LNCAP (cell line): ENCODE measurements around the gene TNNT3.

Experiments
- TF ChIP-seq, protein P1 (sequence below): fragments of 450-650 bp; IDR thresholded peaks from 2 replicates; pipeline ENCODE4 v1.5.1; 2017; ENCODE audit warnings: mild to moderate bottlenecking

TNNT3 gene

DNA sequence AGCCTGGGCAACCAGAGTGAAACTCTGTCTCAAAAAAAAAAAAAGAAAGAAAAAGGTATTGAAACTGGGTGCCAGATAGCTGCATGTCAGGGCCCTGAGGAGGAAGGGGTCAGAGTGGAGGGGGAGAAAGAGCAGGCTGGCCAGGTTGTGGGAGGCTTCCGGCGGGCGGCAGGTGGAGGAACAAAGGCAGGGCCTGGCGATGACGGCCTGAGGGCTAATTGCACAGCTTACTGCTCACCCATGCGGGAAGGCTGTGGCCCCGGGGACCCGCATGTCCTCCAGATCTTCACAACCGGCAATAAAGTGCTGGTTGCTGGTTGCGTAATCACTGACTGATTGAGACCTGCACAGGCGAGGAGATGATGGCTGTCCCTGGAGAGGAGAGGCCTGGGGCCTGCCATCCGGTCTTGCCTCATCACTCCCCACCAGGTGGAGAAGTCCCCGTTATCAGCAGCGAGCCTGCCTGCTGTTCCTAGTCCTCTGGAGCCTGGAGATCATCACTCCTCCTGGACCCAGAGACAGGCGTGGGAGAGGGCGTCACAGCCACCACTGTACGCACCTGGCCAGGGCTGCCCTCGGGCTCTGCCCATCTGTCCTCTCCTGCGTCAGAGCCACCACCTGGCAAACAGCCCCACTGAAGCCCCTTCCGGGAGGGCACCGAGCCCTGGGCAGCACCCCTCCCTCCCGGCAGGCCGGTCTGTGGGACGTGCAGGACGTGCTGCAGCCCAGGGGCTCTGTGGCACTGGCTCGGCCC is 59.4 kb downstream of the TNNT3 start:
- TF ChIP-seq, protein P1, sequence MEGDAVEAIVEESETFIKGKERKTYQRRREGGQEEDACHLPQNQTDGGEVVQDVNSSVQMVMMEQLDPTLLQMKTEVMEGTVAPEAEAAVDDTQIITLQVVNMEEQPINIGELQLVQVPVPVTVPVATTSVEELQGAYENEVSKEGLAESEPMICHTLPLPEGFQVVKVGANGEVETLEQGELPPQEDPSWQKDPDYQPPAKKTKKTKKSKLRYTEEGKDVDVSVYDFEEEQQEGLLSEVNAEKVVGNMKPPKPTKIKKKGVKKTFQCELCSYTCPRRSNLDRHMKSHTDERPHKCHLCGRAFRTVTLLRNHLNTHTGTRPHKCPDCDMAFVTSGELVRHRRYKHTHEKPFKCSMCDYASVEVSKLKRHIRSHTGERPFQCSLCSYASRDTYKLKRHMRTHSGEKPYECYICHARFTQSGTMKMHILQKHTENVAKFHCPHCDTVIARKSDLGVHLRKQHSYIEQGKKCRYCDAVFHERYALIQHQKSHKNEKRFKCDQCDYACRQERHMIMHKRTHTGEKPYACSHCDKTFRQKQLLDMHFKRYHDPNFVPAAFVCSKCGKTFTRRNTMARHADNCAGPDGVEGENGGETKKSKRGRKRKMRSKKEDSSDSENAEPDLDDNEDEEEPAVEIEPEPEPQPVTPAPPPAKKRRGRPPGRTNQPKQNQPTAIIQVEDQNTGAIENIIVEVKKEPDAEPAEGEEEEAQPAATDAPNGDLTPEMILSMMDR: no peak

DNA sequence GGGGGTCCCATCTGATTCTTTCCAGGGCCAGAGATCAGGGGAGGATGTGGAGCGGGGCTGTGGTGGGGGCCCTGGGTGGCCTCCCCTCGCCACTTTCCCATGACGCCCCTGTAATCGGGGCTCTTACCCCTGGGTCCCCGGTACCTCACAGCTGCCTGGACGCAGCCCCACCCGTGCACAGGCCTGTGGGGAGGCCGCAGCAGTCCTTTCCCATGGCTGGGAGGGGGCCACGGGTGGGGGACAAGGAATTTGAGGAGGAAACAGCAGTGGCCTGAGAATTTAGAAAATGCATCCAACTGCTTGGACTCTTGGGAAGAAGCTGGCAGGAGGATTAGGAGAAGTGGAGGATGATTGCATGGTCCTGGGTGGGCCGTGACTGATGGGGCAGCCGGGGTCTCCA is 60.1 kb downstream of the TNNT3 start:
- TF ChIP-seq, protein P1: no peak

DNA sequence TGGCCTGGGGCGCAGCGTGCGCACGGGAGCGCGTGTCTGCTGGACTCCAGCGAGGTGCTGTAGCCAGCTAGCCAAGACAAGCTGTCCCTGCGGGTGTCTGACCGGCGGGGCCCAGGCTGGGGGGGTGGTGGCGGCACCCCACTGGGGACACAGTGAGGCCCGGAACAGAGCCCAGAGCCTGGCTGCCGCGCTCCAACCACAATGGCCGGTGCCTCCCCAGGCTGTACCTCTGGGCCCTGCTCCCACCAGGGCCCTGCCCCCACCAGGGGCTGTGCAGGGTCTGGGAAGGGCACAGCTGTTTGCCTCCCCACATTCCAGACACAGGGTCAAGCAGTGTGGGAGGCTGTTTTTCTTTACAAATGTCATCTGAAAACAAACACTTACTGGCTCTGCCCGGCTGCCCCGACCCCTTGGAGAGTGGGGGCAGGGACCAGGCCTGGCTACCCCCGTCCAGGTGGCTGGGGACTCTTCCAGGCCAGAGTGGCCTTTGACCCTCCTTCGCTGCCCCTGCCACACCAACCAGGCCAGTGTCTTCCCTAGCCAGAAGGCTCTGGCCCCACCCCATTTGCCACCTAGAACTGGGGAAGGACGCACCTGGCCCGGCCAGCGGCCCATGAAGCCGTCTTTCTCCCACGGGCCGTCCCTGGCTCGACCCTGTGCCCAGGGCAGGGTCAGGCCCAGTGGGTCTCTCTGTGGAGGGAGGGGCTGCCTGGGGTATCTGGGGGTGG is 63.5 kb downstream of the TNNT3 start:
- TF ChIP-seq, protein P1: no peak

DNA sequence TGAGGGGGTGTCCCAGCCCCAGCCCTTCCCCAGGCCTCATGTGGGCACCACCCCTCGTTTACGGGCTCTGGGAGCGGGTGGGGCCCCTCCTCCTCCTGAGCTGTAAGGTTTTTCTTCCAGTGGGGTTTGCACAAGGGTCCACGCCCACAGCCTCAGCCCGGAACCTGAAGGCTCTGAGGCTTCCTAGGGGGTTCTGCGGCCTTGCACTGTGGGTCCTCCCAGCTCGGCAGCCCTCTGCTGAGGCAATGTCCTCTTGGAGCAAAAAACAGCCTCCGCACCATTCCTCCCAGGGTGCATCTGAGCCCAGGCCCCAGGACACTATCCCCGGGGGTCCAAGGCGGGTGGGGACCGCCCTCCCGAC is 64.1 kb downstream of the TNNT3 start:
- TF ChIP-seq, protein P1: no peak

DNA sequence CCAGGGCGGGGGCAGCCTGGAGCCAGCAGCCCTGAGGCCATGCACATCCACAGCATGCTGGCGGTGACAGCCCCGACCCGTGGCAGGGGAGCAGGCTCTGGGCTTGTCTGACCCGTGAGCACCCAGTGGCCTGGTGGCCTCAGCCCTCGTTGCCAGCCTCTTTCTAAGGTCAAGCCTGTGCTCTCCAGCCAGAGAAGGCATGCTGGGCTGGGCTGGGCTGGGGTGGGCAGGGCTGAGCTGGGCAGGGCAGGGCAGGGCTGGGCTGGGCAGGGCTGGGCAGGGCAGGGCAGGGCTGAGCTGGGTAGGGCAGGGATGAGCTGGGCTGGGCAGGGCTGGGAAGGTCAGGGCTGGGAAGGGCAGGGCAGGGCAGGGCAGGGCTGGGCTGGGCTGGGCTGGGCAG is 67.5 kb downstream of the TNNT3 start:
- TF ChIP-seq, protein P1: no peak

DNA sequence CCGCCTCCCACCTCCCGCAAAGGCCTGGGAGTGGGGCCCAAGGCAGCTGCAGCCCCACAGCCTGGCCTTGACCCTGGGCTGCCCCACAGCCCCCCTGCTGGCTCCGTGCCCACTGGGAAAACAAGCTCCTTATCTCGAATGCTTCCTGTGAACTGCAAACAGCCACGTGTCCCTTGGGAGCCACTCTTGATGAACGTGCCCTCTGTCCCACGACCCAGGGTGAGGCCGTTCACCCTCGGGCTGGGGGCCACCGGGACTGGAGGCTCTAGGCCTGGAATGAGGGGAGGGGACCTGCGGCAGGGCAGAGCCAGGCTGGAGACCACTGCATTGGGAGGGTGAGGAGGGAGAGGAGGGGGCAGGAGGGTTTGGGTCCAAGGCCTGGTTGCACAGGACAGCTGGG is 68.7 kb downstream of the TNNT3 start:
- TF ChIP-seq, protein P1: no peak
